Neural progenitor cell (in vitro differentiated cells): ENCODE results near the gene RFX1.

ENCODE experiments used
- CTCF ChIP-seq: fragments of 200-600 bp; sonication (generic); IDR thresholded peaks from 2 replicates; pipeline ENCODE4 v1.5.1; 2017; ENCODE audit warnings: antibody characterized with exemption, mild to moderate bottlenecking
- EZH2 ChIP-seq: fragments of 200-600 bp; sonication (generic); IDR thresholded peaks from 2 replicates; pipeline ENCODE4 v1.6.1; 2017; ENCODE audit warnings: antibody characterized with exemption, mild to moderate bottlenecking, moderate library complexity
- EZH2phosphoT487 ChIP-seq: fragments of 200-600 bp; sonication (generic); IDR thresholded peaks from 2 replicates; pipeline ENCODE4 v1.6.1; 2017; ENCODE audit warnings: antibody characterized with exemption

- TF ChIP-seq CTCF: no peak
- no peak for TF ChIP-seq EZH2phosphoT487
- TF ChIP-seq EZH2: no peak
Observed at GRCh38 chr19:13914777-13915176, 91.3 kb downstream of the RFX1 start.
